ENCODE measurements around the gene TENM3.

- TF ChIP-seq CTCF (IDR thresholded peaks at IDR 0.05) (no peak), POLR2AphosphoS5 (IDR thresholded peaks at IDR 0.05) (no peak)
These were observed 1.8 kb downstream of the TENM3 start for GRCh38 chr4:182245041-182245440.
